Keratinocyte (primary cell): ENCODE results near the gene EPB41L2. TPM values are rescaled to one million over a fixed set of nuclear protein-coding genes. Genes with fewer than 3 reads are reported as not detected.

Experiments
- DNase-seq: peaks from one replicate; pipeline ENCODE4 v3.0.0-alpha.2; 2011; ENCODE audit warnings: low read depth, missing footprints, low spot score
- FAIRE-seq: peaks from 2 replicates; lab custom pipeline; 2011; peaks lifted over from hg19 to GRCh38; lab: Jason Lieb, UNC
- H2AFZ ChIP-seq: 2 replicates; pipeline ENCODE4 v1.6.0; 2012; ENCODE audit warnings: low read length, control low read depth, inconsistent platforms; ENCODE audit not compliant: control insufficient read depth
- H3K27ac ChIP-seq: 2 replicates; pipeline ENCODE4 v1.5.1; 2011; ENCODE audit warnings: low read length; ENCODE audit not compliant: control insufficient read depth, insufficient read depth
- H3K27me3 ChIP-seq: 3 replicates; pipeline ENCODE4 v1.6.0; 2011; ENCODE audit warnings: low read length; ENCODE audit not compliant: control insufficient read depth, insufficient read depth; ENCODE audit errors: extremely low read depth
- H3K36me3 ChIP-seq, 2 experiments: 2 replicates in 1 of 2; 3 replicates in 1 of 2; pipeline ENCODE4 v1.5.1; 2011; ENCODE audit warnings: low read length in 2 of 2, mild to moderate bottlenecking in 1 of 2; ENCODE audit not compliant: control insufficient read depth in 2 of 2, insufficient read depth in 2 of 2; ENCODE audit errors: extremely low read depth in 1 of 2
- H3K4me1 ChIP-seq: 3 replicates; pipeline ENCODE4 v1.5.1; 2011; ENCODE audit warnings: low read length; ENCODE audit not compliant: control insufficient read depth, insufficient read depth; ENCODE audit errors: extremely low read depth
- H3K4me2 ChIP-seq: 3 replicates; pipeline ENCODE4 v1.6.0; 2011; ENCODE audit warnings: low read depth, low read length; ENCODE audit not compliant: control insufficient read depth, insufficient read depth; ENCODE audit errors: extremely low read depth
- H3K4me3 ChIP-seq, 3 experiments: fragments of 200-600 bp in 1 of 3; sonication (generic) in 1 of 3; 2 replicates in 2 of 3; 3 replicates in 1 of 3; pipeline ENCODE4 v1.5.1; 2011 to 2016; ENCODE audit warnings: low read length in 3 of 3, mild to moderate bottlenecking in 3 of 3, control low read depth in 2 of 3, inconsistent platforms in 1 of 3, low read depth in 1 of 3, mixed read lengths in 1 of 3, mixed run types in 1 of 3, moderate library complexity in 1 of 3; ENCODE audit not compliant: control insufficient read depth in 2 of 3, insufficient read depth in 2 of 3; ENCODE audit errors: extremely low read depth in 1 of 3
- H3K79me2 ChIP-seq: 2 replicates; pipeline ENCODE4 v1.6.0; 2012; ENCODE audit warnings: low read length; ENCODE audit not compliant: control insufficient read depth, insufficient read depth
- H3K9ac ChIP-seq: 3 replicates; pipeline ENCODE4 v1.6.0; 2011; ENCODE audit warnings: low read length; ENCODE audit not compliant: control insufficient read depth, insufficient read depth; ENCODE audit errors: extremely low read depth
- H3K9me1 ChIP-seq: 3 replicates; pipeline ENCODE4 v1.6.0; 2011; ENCODE audit warnings: low read length; ENCODE audit not compliant: control insufficient read depth, insufficient read depth; ENCODE audit errors: extremely low read depth
- H3K9me3 ChIP-seq: 2 replicates; pipeline ENCODE4 v1.5.1; 2012; ENCODE audit warnings: low read depth, low read length; ENCODE audit not compliant: control insufficient read depth
- H4K20me1 ChIP-seq: 3 replicates; pipeline ENCODE4 v1.6.0; 2011; ENCODE audit warnings: low read length; ENCODE audit not compliant: control insufficient read depth, insufficient read depth; ENCODE audit errors: extremely low read depth
- EZH2 ChIP-seq: IDR thresholded peaks from one replicate; pipeline ENCODE4 v1.6.1; 2012; ENCODE audit warnings: inconsistent platforms, mild to moderate bottlenecking, low read length, moderate library complexity
- dilution Hi-C: fragments of 300-500 bp; cut with MboI; formaldehyde crosslinking; loops from one replicate; pipeline ENCODE4 v1.7.0; 2020; ENCODE audit warnings: low sequenced_read_pairs; ENCODE audit not compliant: extremely low pct_ligation_motif_present
- polyA plus RNA-seq, 5 experiments: library from polyadenylated mRNA; depleted of rRNA in 3 of 5; stranded (reverse) in 3 of 5; stranded (forward) in 1 of 5; unstranded in 1 of 5; fragments of >200 nt; gene quantifications; 1 replicate in 1 of 5; 2 replicates in 3 of 5; 3 replicates in 1 of 5; pipeline versions ENCODE4 v1.2.1 to v1.2.3, GENCODE V29; 2011 to 2012; ENCODE audit warnings: missing spikeins in 2 of 5, low read depth in 1 of 5, low replicate concordance in 1 of 5
- TF ChIP-seq, protein P1 (sequence below), 3 experiments: IDR thresholded peaks in 1 of 3; conservative IDR thresholded peaks in 1 of 3; optimal IDR thresholded peaks in 1 of 3; 2 replicates in 2 of 3; 3 replicates in 1 of 3; pipeline versions ENCODE3 to v1.5.1; 2011; ENCODE audit warnings: low read length in 3 of 3, mild to moderate bottlenecking in 3 of 3, moderate library complexity in 2 of 3, control low read depth in 1 of 3, inconsistent platforms in 1 of 3; ENCODE audit not compliant: insufficient read depth in 2 of 3; ENCODE audit errors: extremely low read depth in 1 of 3

The EPB41L2 gene
- polyA plus RNA-seq, 1 donor (not counting 4 experiments of a cell fraction or from before 2014, with no cell fraction given), result 22.0 TPM

DNA sequence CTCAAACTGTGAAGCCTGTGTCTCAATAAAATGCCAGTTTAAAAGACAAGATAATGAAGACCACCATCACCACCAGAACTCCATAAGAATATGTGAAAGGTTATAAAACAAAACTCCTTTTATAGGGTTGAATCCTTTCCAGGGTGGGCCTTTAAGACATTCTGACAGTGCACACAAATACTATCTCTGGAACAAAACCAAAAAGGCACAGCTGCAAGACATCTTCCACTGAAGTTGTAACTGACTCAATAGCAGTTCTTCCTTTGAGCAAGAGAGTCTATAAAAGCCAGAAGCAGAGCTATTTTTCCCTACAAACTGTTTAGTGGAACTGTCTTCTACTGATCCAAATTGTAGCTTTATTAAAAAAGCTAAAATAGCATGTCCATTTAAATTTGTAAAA, 81.6 kb downstream of the EPB41L2 start:
- no peak for FAIRE-seq
- H3K4me1 ChIP-seq, result no peaks in the 10 kb centered on the region
- dilution Hi-C loops, result no loop called here
- peaks cover 2% of the 10 kb centered on the region for H3K79me2 ChIP-seq
- peaks cover 2% of the 10 kb centered on the region for H3K9me3 ChIP-seq
- no peak overlapping the region for H3K27ac ChIP-seq
- no peaks in the 10 kb centered on the region for H3K36me3 ChIP-seq
- H3K9ac ChIP-seq, result no peak overlapping the region
- H2AFZ ChIP-seq, result no peak overlapping the region
- H4K20me1 ChIP-seq, result no peaks in the 10 kb centered on the region
- H3K27me3 ChIP-seq, result no peaks in the 10 kb centered on the region
- H3K4me3 ChIP-seq, result no peak overlapping the region
- DNase-seq, result no peak
- no peaks in the 10 kb centered on the region for H3K9me1 ChIP-seq
- no peak overlapping the region for H3K4me2 ChIP-seq
- no peak for TF ChIP-seq EZH2
- TF ChIP-seq, protein P1, sequence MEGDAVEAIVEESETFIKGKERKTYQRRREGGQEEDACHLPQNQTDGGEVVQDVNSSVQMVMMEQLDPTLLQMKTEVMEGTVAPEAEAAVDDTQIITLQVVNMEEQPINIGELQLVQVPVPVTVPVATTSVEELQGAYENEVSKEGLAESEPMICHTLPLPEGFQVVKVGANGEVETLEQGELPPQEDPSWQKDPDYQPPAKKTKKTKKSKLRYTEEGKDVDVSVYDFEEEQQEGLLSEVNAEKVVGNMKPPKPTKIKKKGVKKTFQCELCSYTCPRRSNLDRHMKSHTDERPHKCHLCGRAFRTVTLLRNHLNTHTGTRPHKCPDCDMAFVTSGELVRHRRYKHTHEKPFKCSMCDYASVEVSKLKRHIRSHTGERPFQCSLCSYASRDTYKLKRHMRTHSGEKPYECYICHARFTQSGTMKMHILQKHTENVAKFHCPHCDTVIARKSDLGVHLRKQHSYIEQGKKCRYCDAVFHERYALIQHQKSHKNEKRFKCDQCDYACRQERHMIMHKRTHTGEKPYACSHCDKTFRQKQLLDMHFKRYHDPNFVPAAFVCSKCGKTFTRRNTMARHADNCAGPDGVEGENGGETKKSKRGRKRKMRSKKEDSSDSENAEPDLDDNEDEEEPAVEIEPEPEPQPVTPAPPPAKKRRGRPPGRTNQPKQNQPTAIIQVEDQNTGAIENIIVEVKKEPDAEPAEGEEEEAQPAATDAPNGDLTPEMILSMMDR (optimal IDR thresholded peaks at IDR 0.05 in 1 of 3, IDR thresholded peaks at IDR 0.05 in 1 of 3, conservative IDR thresholded peaks at IDR 0.05 in 1 of 3; ENCODE audit: extremely low read depth in 1 of 3, insufficient read depth in 2 of 3, low read length in 3 of 3), result no peak

DNA sequence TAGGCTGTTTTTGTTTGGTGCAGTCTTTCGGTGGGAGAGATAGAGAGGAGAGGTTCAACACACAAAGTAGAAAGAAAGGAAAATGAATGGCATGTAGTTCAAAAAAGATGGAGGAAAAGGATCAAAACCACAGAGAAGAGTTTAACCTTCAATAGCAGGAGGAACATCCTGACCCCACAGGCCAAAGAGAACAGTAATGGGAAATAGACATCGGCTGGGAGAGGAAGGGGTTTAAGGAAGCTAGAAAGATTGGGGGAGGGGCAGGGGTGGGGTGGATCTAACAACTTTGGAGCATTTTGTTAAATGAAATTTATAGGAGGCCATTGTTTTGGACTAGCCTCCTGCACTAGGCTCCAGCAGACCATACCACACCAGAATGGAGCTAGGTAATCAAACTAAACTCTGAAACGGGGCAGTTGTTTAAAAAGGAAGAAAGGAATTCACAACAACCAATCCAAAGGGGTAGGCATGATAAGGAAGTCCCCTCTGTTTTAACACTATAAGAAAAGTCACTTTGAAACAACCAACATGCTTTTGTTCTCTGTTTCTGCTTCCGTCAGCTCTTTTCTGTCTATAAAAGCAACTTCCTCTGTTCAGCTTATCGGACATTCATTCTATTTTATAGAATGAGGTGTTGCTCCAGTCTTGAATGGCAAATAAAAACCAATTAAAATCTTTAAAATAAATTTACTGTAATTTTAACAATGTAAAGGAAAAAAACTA, 82.6 kb downstream of the EPB41L2 start:
- DNase-seq, result no peak
- H3K4me3 ChIP-seq, result no peak overlapping the region
- no peak overlapping the region for H3K4me2 ChIP-seq
- H2AFZ ChIP-seq, result no peak overlapping the region
- peaks cover 2% of the 10 kb centered on the region for H3K79me2 ChIP-seq
- no peaks in the 10 kb centered on the region for H3K9me1 ChIP-seq
- H3K27me3 ChIP-seq, result no peaks in the 10 kb centered on the region
- H3K36me3 ChIP-seq, result no peaks in the 10 kb centered on the region
- no peak overlapping the region for H3K27ac ChIP-seq
- H4K20me1 ChIP-seq, result no peaks in the 10 kb centered on the region
- dilution Hi-C loops, result no loop called here
- TF ChIP-seq, protein P1 (optimal IDR thresholded peaks at IDR 0.05 in 1 of 3, IDR thresholded peaks at IDR 0.05 in 1 of 3, conservative IDR thresholded peaks at IDR 0.05 in 1 of 3; ENCODE audit: extremely low read depth in 1 of 3, insufficient read depth in 2 of 3, low read length in 3 of 3), result no peak
- no peak for TF ChIP-seq EZH2
- peaks cover 2% of the 10 kb centered on the region for H3K9me3 ChIP-seq
- H3K9ac ChIP-seq, result no peak overlapping the region
- peaks cover 1% of the 10 kb centered on the region for H3K4me1 ChIP-seq
- FAIRE-seq, result no peak
